ENCODE data around the gene ELMO1. TPM values are rescaled to one million over a fixed set of nuclear protein-coding genes. Genes with fewer than 3 reads are reported as not detected.

Gene ELMO1
- total RNA-seq, 2 experiments from 2014 or later: 72.8 to 75.3 TPM

- TF ChIP-seq CTCF (IDR thresholded peaks at IDR 0.05): no peak
- peaks cover 41% of the 10 kb centered on the region for H3K4me1 Mint-ChIP-seq (ENCODE audit: low read depth)
- H3K27ac Mint-ChIP-seq: no peak overlapping the region
- ATAC-seq: no peak
- DNase-seq: no peak
- no peaks in the 10 kb centered on the region for H3K27me3 Mint-ChIP-seq
- H3K9me3 Mint-ChIP-seq: peaks cover 9% of the 10 kb centered on the region
- POLR2A ChIA-PET: interaction anchor here (1.7 kb wide), 1 partner anchor 12 kb away, joined by 5 read pairs; no protein-coding TSS in a partner anchor
- intact Hi-C loops (cut with micrococcal nuclease): no loop called here
- CTCF ChIA-PET: no interaction called here
- H3K4me3 Mint-ChIP-seq: no peak overlapping the region
- H3K36me3 Mint-ChIP-seq (ENCODE audit: low read depth): peaks cover 19% of the 10 kb centered on the region
Observed at GRCh38 chr7:37417107-37417474, 31.6 kb downstream of the ELMO1 start.

- ChIA-PET CTCF (interaction anchor here (1.3 kb wide), 1 partner anchor 31 kb away, joined by 3 read pairs; no protein-coding TSS in a partner anchor), POLR2A (interaction anchor here (1.1 kb wide), 1 partner anchor 26 kb away, joined by 3 read pairs; no protein-coding TSS in a partner anchor)
- H3K27ac Mint-ChIP-seq: no peak overlapping the region
- TF ChIP-seq CTCF (IDR thresholded peaks at IDR 0.05): no peak
- peaks cover 43% of the 10 kb centered on the region for H3K4me1 Mint-ChIP-seq (ENCODE audit: low read depth)
- no peak overlapping the region for H3K4me3 Mint-ChIP-seq
- H3K9me3 Mint-ChIP-seq: peaks cover 9% of the 10 kb centered on the region
- DNase-seq (no peak), ATAC-seq (no peak)
- intact Hi-C loops (cut with micrococcal nuclease): no loop called here
- no peaks in the 10 kb centered on the region for H3K27me3 Mint-ChIP-seq
- peaks cover 19% of the 10 kb centered on the region for H3K36me3 Mint-ChIP-seq (ENCODE audit: low read depth)
Observed at GRCh38 chr7:37416378-37417106, 32.1 kb downstream of the ELMO1 start.

DNA sequence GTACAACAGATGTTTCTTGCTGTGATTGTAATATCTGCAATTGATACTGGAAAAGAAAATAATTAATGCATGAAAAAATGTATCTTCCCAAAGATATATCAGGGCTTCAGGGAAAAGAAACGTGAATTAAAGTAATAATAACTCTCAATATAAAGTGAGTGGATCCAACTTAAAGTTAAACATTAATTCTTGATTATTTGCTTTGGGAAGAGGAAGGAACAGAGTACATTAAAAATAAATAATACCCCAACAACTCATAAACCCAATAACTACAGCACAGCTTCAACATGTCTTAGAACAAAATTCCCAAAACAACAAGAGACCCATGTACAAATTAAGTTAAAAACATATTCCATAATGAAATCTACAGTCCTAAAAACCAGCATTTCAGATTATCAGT is 33.0 kb downstream of the ELMO1 start:
- POLR2A ChIA-PET: interaction anchor here (1.1 kb wide), 1 partner anchor 27 kb away, joined by 3 read pairs; no protein-coding TSS in a partner anchor
- intact Hi-C loops (cut with micrococcal nuclease): no loop called here
- no peak overlapping the region for H3K4me3 Mint-ChIP-seq
- H3K27ac Mint-ChIP-seq: no peak overlapping the region
- H3K9me3 Mint-ChIP-seq: peaks cover 9% of the 10 kb centered on the region
- no peaks in the 10 kb centered on the region for H3K27me3 Mint-ChIP-seq
- H3K4me1 Mint-ChIP-seq (ENCODE audit: low read depth): peaks cover 44% of the 10 kb centered on the region
- DNase-seq (no peak), ATAC-seq (no peak)
- CTCF ChIA-PET: interaction anchor here (1.3 kb wide), 1 partner anchor 32 kb away, joined by 3 read pairs; no protein-coding TSS in a partner anchor
- TF ChIP-seq CTCF (IDR thresholded peaks at IDR 0.05): no peak
- peaks cover 19% of the 10 kb centered on the region for H3K36me3 Mint-ChIP-seq (ENCODE audit: low read depth)

GRCh38 chr7:37414352-37414983 is 34.2 kb downstream of the ELMO1 start:
- intact Hi-C loops (cut with micrococcal nuclease): loop anchor here (5.0 kb wide), 2 partner anchors 33 to 52 kb away; partner anchors contain the start of gene ELMO1
- ATAC-seq (no peak), DNase-seq (no peak)
- Mint-ChIP-seq H3K4me1 (ENCODE audit: low read depth) (peaks cover 52% of the 10 kb centered on the region), H3K9me3 (peaks cover 9% of the 10 kb centered on the region), H3K36me3 (ENCODE audit: low read depth) (peaks cover 19% of the 10 kb centered on the region), H3K27me3 (no peaks in the 10 kb centered on the region), H3K27ac (no peak overlapping the region), H3K4me3 (no peak overlapping the region)
- CTCF ChIA-PET: no interaction called here
- POLR2A ChIA-PET: interaction anchor here (0.6 kb wide), 1 partner anchor 100 kb away, joined by 3 read pairs; no protein-coding TSS in a partner anchor
- TF ChIP-seq CTCF (IDR thresholded peaks at IDR 0.05): no peak
